Measurements from ENCODE around the gene TMOD1.

DNA sequence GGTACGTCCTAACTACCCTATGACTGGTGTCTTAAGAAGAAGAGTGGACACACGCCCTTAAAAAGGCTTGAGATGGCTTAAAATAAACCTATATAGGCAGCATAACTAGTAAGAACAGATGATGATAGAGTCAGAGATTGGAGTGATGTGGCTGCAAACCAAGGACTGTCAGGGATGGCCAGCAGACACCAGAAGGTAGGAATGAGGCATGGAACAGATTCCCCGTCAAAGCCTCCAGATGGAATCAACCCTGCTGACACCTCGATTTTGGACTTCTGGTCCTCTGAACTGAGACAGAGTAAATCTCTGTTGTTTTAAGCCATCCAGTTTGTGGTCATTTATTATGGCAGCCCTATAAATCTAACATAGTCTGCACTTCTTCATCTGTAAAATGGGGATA lies 7.4 kb downstream of the TMOD1 start:
- TF ChIP-seq CTCF (IDR thresholded peaks at IDR 0.05; ENCODE audit: low read length) = no peak
- no peak for TF ChIP-seq EZH2 (IDR thresholded peaks at IDR 0.05; ENCODE audit: borderline replicate concordance, low read length)
